D721Med (cell line): ENCODE data around the gene ATP9A.
"Not testable (repeated sequence)": the region's sequence is repeated elsewhere in the genome, so short reads cannot be mapped to it uniquely, and the experiment has no call there.

Experiments used
- DNase-seq: peaks from one replicate; pipeline ENCODE4 v3.0.0; 2011; ENCODE audit warnings: low spot score; ENCODE audit not compliant: insufficient read length
- FAIRE-seq: peaks from 2 replicates; lab custom pipeline; 2011; peaks lifted over from hg19 to GRCh38; lab: Jason Lieb, UNC
- CTCF ChIP-seq: IDR thresholded peaks from 2 replicates; pipeline ENCODE4 v1.5.1; 2012; ENCODE audit warnings: mild to moderate bottlenecking, control low read depth; ENCODE audit not compliant: insufficient read depth; ENCODE audit errors: missing control alignments

The ATP9A gene

GRCh38 chr20:51767867-51768758 is at the start of gene ATP9A:
Gene ATP9A, minus strand, starts transcription at chr20:51768390. Its CDS starts 21 bp downstream, at chr20:51768369.
- FAIRE-seq (no peak), DNase-seq (no peak)
- no peak for TF ChIP-seq CTCF

GRCh38 chr20:51816856-51817255 is 48.7 kb upstream of the ATP9A start:
- DNase-seq, FAIRE-seq: not testable (repeated sequence)

GRCh38 chr20:51815383-51816076 is 47.3 kb upstream of the ATP9A start:
- TF ChIP-seq CTCF, result no peak
- FAIRE-seq, result no peak
- DNase-seq, result no peak

- no peak for TF ChIP-seq CTCF
- DNase-seq (no peak), FAIRE-seq (no peak)
Observed at GRCh38 chr20:51812861-51813260, 44.7 kb upstream of the ATP9A start.

- DNase-seq (no peak), FAIRE-seq (no peak)
- no peak for TF ChIP-seq CTCF
Observed at GRCh38 chr20:51811514-51812128, 43.4 kb upstream of the ATP9A start.

GRCh38 chr20:51811042-51811355 is 42.8 kb upstream of the ATP9A start:
- DNase-seq (no peak), FAIRE-seq (no peak)
- TF ChIP-seq CTCF, result no peak

- no peak for TF ChIP-seq CTCF
- FAIRE-seq (no peak), DNase-seq (no peak)
Observed at GRCh38 chr20:51810155-51811041, 42.2 kb upstream of the ATP9A start.
